NCI-H774 (cell line): ENCODE results near the gene DEGS1.

ENCODE experiments used
- DNase-seq: peaks from one replicate; lab custom pipeline; 2025; lab: John Stamatoyannopoulos, UW

The DEGS1 gene

DNA sequence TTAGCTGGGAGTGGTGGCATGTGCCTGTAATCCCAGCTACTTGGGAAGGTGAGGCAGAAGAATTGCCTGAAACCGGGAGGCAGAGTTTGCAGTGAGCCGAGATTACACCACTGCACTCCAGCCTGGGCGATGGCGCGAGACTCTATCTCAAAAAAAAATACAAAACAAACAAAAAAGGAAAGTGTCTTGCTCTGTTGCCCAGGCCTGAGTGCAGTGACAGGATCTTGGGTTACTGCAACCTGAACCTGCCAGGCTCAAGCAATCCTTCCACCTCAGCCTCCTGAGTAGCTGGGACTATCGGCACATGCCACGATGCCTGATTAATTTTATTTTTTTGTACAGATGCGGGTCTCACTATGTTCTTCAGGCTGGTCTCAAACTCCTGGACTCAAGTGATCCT lies 33.3 kb downstream of the DEGS1 start:
- DNase-seq, result no peak

DNA sequence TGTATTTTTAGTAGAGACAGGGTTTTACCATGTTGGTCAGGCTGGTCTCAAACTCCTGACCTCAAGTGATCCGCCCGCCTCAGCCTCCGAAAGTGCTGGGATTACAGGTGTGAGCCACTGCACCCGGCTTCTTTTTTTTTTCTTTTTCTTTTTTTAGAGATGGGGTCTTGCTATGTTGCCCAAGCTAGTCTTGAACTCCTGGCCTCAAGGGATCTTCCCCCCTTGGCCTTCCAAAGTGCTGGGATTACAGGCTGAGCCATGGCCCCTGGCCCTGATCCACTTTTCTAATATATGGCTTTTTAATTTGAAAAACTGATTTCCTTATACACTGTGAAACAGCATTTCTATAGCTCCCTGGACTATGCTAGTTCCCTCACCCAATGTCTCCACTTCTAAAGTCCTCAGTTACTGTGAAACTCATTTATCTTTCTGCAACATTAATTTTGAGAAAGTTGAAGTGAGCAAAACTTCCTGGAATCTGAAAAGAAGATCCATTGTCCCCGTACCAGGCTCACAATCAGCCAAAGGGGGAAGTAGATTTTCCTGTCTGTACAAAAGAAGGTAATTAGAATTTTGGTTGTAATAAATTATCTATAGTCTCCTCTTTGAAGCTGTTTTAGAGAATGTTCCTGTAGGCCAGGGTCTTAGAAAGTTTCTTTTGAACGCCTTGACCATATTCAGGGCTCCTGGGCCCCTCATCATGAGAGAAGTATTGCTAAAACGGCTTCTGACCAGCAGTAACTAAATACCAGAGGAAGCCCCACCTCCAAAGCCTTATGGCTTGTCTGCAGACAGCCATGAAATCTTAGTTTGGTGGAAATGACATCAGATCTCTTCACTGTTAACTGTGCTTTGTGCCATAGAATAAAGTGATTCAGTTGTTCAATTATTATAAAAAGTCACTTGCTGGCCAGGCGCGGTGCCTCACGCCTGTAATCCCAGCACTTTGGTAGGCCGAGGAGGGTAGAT lies 34.9 kb downstream of the DEGS1 start:
- DNase-seq, result no peak

DNA sequence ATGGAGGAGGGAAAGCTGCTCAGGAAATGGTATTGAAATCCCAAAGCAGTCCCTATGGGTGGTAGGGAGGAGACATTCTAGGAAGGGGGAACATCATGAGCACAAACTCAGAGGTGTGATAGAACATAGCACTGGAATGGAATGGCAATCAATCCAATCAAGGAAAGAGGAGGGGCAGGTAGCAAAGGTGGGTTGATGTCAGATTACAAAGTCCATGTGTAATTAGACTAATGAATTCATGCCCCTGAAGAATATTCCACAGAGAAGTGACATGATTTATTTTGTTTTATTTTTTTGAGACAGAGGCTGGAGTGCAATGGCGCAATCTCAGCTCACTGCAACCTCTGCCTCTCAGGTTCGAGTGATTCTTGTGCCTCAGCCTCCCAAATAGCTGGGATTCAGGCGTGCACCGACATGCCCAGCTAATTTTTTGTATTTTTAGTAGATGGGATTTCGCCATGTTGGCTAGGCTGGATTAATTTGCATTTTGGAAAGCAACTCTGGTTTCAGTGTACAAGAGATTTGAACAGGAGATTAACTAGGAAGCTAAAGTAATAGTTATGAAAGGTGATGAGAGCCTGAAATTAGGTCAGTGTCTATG lies 36.1 kb downstream of the DEGS1 start:
- no peak for DNase-seq

DNA sequence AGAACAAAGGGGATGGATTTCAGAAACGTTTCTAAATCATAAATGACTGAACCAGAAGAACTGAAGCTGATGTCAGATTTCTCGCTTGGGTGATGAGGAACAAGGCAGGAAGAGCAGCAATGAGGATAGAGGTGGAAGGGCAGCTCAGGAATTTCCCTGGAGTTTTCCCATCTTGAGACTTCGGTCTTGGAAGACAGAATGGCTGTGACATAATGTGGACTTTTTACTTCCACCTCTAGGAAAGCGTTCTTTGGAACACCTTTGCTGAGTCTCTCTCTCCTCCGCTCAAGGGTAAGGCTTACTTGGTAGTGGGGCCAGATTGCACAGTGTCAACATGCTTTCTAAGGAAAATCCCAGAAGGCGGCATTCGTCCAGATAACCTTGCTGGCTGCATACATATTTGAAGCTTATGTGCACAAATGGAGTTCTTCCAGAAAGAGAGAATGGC lies 36.6 kb downstream of the DEGS1 start:
- no peak for DNase-seq

DNA sequence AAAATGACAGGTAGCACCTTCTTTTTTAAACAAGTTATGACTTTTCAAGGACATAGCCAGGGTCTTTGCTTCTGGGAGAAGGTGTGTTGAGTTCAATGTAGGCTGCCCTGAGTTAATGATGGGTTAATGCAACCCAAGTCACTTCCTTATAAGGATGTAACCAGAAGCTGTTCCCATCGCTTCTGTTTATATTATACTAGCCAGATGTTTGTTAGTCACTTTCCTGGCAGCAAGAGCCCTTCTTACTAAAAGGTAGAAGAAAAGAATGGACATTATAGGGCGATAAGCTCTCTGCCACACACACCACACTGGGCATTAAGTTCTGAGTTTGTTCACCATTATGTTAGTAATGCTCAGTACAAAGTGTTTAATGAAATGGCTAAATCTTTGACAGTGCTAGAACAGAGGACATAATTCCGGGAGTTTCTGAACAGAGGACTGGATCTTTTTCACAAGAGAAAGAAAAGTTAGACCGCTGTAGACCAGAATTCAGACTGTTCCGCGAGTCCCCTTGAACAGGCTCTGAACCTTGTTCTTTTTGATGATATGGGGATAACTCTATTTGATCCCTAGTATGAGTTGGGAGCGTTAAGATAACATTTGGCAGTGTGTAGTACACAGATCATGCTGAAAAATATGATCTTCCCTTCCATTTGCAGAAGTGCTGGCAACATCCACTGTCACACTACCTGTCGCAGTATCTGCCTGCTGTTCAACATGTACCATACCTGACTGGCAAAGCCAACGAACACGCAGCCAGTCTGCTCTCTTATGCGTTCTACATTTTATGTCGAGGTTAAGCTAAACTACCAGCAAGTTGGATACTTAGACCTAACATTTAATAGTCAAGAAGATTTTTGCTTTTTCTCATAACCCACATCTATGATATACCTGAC lies 41.0 kb downstream of the DEGS1 start:
- no peak for DNase-seq

DNA sequence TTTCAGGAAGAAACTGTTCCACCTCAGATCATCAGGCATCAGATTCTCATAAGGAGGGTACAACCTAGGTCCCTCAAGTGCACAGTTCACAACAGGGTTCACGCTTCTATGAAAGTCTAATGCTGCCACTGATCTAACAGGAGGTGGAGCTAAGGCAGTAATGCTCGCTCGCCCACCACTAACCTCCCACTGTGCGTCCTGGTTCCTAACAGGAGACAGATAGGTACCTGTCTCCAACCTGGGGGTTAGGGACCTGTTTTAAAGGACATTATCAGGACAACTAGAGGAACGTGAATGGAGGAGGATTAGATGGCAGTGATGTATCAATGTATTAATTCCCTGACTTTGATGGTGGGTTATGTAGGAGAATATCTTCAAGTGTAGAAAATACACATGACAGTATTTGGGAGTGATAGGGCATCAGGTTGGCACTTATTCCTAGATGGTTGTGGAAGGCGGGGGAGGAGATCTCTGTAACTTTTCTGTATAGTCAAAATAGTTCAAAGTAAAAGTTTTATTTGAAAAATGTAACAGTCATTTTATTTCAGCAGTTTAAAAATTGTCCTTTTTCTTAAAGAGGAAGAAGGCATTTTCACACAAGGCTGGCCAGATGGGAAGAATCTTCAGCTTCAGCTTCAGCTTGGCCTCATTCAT lies 43.9 kb downstream of the DEGS1 start:
- no peak for DNase-seq

DNA sequence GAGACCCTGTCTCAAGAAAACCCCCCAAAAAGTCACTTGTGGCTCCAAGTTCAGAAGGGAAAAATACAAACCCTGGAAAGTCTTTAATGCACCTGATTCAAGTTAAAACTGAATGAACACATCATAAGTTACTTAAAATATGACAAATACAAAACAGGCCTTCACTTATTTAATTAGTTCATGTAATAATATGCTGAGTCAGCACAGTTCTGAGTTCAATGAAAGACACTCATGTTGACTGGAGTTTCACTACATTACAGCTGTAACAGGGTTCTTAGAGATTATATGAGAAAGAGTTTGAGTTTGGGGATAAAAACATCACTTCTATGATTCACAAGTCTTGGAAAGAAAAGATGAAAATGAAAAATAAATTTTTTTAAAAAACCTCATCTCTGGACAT lies 51.0 kb downstream of the DEGS1 start:
- DNase-seq, result no peak

DNA sequence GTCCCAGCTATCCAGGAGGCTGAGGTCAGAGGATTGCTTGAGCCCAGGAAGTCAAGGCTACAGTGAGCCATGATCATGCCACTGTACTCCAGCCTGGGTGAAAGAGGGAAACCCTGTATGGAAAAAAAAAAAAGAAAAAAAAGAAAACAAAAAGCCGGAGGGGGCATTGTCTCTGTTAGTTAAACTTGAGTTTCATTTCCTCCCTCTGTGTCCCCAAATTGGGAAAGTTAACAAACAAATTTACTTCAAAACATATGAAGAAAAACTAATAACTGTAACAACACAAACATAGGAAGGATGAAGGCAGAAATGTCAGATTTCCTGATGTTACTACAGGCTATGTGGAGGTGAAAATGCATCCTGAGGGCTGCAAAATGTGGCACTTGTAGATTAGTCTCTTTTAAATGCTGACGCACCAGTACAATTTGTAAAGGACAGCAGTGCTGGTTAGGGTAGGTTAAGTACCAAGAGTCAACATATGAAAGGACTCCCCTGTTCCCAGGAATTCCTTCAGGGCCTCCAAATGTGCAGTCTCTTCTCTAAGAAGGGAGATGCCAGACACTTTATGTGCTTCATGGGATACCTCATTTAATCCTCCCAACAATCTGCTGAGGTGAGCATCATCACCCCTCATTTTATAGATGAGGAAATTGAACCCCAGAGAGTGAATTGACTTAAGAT lies 52.9 kb downstream of the DEGS1 start:
- DNase-seq, result no peak

DNA sequence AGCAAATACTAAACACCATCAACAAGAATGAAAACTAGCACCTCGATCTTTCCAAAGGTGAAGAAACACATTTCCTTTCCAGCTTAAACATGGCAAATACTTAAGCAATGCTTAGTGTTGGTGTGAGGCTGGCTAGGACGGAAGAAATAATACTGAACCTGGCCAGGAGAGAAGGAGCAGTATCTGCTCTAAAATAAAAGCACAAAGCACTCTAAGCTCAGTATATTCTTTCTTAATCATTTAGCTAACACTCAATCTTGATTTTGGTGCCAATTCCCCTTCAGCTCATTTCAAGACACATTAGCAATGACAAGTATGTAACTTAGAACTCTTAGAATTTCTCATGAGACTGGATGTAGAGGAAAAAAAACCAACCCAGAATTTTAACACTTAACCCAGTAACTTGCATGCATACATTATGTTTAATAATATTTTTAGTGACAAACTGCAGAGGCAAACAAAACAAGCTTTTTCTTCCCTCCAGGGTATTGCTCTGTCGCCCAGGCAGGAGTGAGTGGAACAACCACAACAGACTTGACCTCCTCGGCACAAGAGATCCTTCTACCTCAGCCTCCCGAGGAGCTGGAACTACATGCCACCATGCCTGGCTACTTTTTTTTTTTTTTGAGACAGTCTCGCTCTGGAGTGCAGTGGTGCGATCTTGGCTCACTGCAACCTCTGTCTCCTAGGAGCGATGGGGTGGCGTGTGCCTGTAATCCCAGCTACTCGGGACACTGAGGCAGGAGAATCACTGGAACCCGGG lies 54.3 kb downstream of the DEGS1 start:
- DNase-seq, result no peak

DNA sequence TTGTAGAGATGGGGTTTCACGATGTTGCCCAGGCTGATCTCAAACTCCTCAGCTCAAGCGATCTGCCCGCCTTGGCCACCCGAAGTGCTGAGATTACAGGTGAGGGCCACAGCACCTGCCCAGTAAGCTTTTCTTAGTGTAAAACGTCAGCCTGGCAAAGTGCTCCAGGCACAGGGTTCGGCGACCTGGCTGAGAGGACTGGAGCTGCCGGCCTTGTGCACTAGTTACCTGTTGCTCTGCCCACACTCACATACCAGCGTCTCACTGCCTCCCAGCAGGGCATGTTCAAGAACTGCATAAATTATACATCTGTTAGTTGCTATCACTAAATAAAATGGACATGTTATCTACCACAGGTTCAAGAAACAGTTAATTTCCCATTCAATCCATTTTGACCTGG lies 55.2 kb downstream of the DEGS1 start:
- DNase-seq, result no peak

DNA sequence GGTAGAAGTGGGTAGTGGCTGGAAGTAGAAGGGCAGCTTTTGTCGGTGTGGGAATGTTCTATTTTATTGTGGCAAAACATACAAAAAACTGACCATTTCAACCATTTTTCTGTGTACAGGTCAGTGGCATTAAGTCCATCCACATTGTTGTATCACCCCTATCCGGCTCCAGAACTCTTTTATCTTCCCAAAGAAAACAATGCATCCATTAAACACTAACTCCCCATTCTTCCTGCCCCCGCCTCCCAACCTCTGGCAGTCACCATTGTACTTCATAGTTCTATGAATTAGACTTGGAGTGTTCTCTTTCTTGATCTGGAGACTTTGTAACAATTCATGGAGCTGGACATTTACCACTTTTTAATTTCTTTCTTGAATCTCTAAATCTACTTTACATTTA lies 55.7 kb downstream of the DEGS1 start:
- DNase-seq, result no peak
